K562 (cell line): Measurements from ENCODE around the gene CAMK2A. TPM values are rescaled to one million over a fixed set of nuclear protein-coding genes. Genes with fewer than 3 reads are reported as not detected.

Source experiments
- ATAC-seq: fragments of 200-7000 bp; cut with Tn5 transposase; 3 replicates; pipeline ENCODE4 v1.9.1; 2020; ENCODE audit warnings: moderate library complexity
- BruUV-seq: library from RNA; stranded (reverse); fragments of 400-500 nt; replicated peaks from 2 replicates; lab custom pipeline; 2021; lab: Mats Ljungman, UMichigan
- CTCF ChIA-PET: fragments of 300-600 bp; formaldehyde crosslinking; extraction: SDS; loops from one replicate; lab custom pipeline; 2021; ENCODE audit warnings: low intra/inter-chr PET ratio; lab: Yijun Ruan, JAX
- POLR2A ChIA-PET: fragments of 300-600, 350-650 bp; sonication (Branson Sonifier 250); formaldehyde crosslinking; extraction: SDS; loops from one replicate; lab custom pipeline; 2021; ENCODE audit warnings: antibody characterized with exemption, inconsistent platforms; lab: Yijun Ruan, JAX
- DNase-seq, 4 experiments: peaks; one replicate each; pipeline versions ENCODE4 v3.0.0 to v3.0.0-alpha.2; 2011 to 2018; ENCODE audit warnings: low spot score in 3 of 4, mixed read lengths in 3 of 4; ENCODE audit errors: extremely low read depth in 1 of 4
- FAIRE-seq: peaks from 2 replicates; lab custom pipeline; 2011; peaks lifted over from hg19 to GRCh38; lab: Jason Lieb, UNC
- H2AFZ ChIP-seq: 2 replicates; pipeline ENCODE4 v1.6.0; 2011; ENCODE audit warnings: low read depth, low read length, control low read depth, inconsistent platforms
- H3K27ac ChIP-seq: fragments of 200-600 bp; 3 replicates; pipeline ENCODE4 v1.8.0; 2011; ENCODE audit warnings: low read depth, mild to moderate bottlenecking, control low read depth, inconsistent platforms, low read length, moderate library complexity, mixed read lengths; ENCODE audit errors: extremely low read depth
- H3K27me3 ChIP-seq, 2 experiments: fragments of 300-600 bp in 1 of 2; 2 replicates in 1 of 2; 3 replicates in 1 of 2; pipeline versions ENCODE4 v1.6.0 to v1.8.0; 2011; ENCODE audit warnings: inconsistent platforms in 2 of 2, low read length in 2 of 2, mild to moderate bottlenecking in 1 of 2, mixed read lengths in 1 of 2, moderate library complexity in 1 of 2; ENCODE audit not compliant: control insufficient read depth in 2 of 2, insufficient read depth in 2 of 2
- H3K36me3 ChIP-seq: fragments of 300-600 bp; 3 replicates; pipeline ENCODE4 v1.8.0; 2011; ENCODE audit warnings: mild to moderate bottlenecking, low read length, inconsistent platforms; ENCODE audit not compliant: control insufficient read depth, insufficient read depth
- H3K4me1 ChIP-seq, 2 experiments: fragments of 200-600 bp in 1 of 2; replicated peaks in 1 of 2; 2 replicates in 1 of 2; 3 replicates in 1 of 2; pipeline versions ENCODE4 v1.5.1 to v1.8.0; 2011; ENCODE audit warnings: inconsistent platforms in 2 of 2, low read length in 2 of 2, mild to moderate bottlenecking in 1 of 2, mixed read lengths in 1 of 2, moderate library complexity in 1 of 2; ENCODE audit not compliant: control insufficient read depth in 2 of 2, insufficient read depth in 2 of 2
- H3K4me2 ChIP-seq: 2 replicates; pipeline ENCODE4 v1.6.1; 2011; ENCODE audit warnings: low read length, control low read depth, inconsistent platforms, mixed read lengths; ENCODE audit not compliant: insufficient read depth
- H3K4me3 ChIP-seq: fragments of 200-600 bp; sonication (generic), shearing (Covaris generic); 2 replicates; pipeline ENCODE4 v1.5.1; 2016; ENCODE audit warnings: control low read depth, inconsistent platforms
- H3K79me2 ChIP-seq: fragments of 200-600 bp; 3 replicates; pipeline ENCODE4 v1.8.0; 2011; ENCODE audit warnings: low read length, inconsistent platforms; ENCODE audit not compliant: control insufficient read depth, insufficient read depth
- H3K9ac ChIP-seq, 2 experiments: 2 replicates each; pipeline versions ENCODE4 v1.6.0 to v1.6.1; 2011; ENCODE audit warnings: low read depth in 2 of 2, low read length in 2 of 2, control low read depth in 1 of 2, inconsistent platforms in 1 of 2, mild to moderate bottlenecking in 1 of 2, mixed read lengths in 1 of 2; ENCODE audit not compliant: insufficient read depth in 1 of 2
- H3K9me1 ChIP-seq: one replicate; pipeline ENCODE4 v1.6.0; 2011; ENCODE audit warnings: inconsistent platforms, mild to moderate bottlenecking, low read length, moderate library complexity; ENCODE audit not compliant: control insufficient read depth, insufficient read depth
- H3K9me3 ChIP-seq: replicated peaks from 2 replicates; pipeline ENCODE4 v1.5.1; 2011; ENCODE audit warnings: low read depth, low read length, inconsistent platforms; ENCODE audit not compliant: control insufficient read depth, insufficient read depth
- H4K20me1 ChIP-seq: replicated peaks from 2 replicates; pipeline ENCODE4 v1.6.1; 2011; ENCODE audit warnings: low read length, inconsistent platforms, mixed read lengths; ENCODE audit not compliant: control insufficient read depth, insufficient read depth
- EP400 ChIP-seq: fragments of 450-650 bp; IDR thresholded peaks from 2 replicates; pipeline ENCODE4 v1.6.1; 2017; ENCODE audit warnings: antibody characterized with exemption, mild to moderate bottlenecking, moderate library complexity
- ESRRB ChIP-seq: fragments of 250-450 bp; sonication (Bioruptor Pico); IDR thresholded peaks from 2 replicates; pipeline ENCODE4 v1.5.0; 2020; ENCODE audit warnings: mild to moderate bottlenecking, moderate library complexity, borderline replicate concordance
- GATAD2A ChIP-seq: fragments of 450-650 bp; IDR thresholded peaks from 2 replicates; pipeline ENCODE4 v1.6.1; 2017
- HMGN3 ChIP-seq: IDR thresholded peaks from 2 replicates; pipeline ENCODE4 v1.6.1; 2011; ENCODE audit warnings: borderline replicate concordance, low read depth, mild to moderate bottlenecking, mixed read lengths, low read length; ENCODE audit not compliant: insufficient read length; ENCODE audit errors: extremely low read depth
- RBFOX2 ChIP-seq: fragments of 200-400 bp; formaldehyde crosslinking; IDR thresholded peaks from 2 replicates; pipeline ENCODE4 v1.6.1; 2017; ENCODE audit warnings: low read depth, mild to moderate bottlenecking, low read length, moderate library complexity
- RNF2 ChIP-seq: sonication (generic); IDR thresholded peaks from 2 replicates; pipeline ENCODE4 v1.6.1; 2016
- TEAD2 ChIP-seq: fragments of 450-650 bp; IDR thresholded peaks from 2 replicates; pipeline ENCODE4 v1.6.1; 2016; ENCODE audit warnings: missing genetic modification characterization, control low read depth, missing compliant biosample characterization
- XRCC5 ChIP-seq: fragments of 200-400 bp; formaldehyde crosslinking; IDR thresholded peaks from 2 replicates; pipeline ENCODE4 v1.6.1; 2017; ENCODE audit warnings: low read depth, mild to moderate bottlenecking, low read length
- ZFP36 ChIP-seq: fragments of 150-350 bp; IDR thresholded peaks from 2 replicates; pipeline ENCODE4 v1.6.1; 2018; ENCODE audit warnings: low read length, low read depth; ENCODE audit not compliant: partially characterized antibody
- ZNF79 ChIP-seq: fragments of 250-450 bp; sonication (Bioruptor Pico); IDR thresholded peaks from 2 replicates; pipeline ENCODE4 v1.4.0; 2020; ENCODE audit warnings: low read depth, mild to moderate bottlenecking, moderate library complexity
- WGBS: fragments of 100-300 bp; shearing (Covaris generic); methylation state at CpG from one replicate; pipeline ENCODE4 v1.1.6; 2016; ENCODE audit warnings: low coverage, mixed read lengths; ENCODE audit not compliant: insufficient coverage; ENCODE audit errors: missing lambda C conversion rate; 5-methylcytosine and 5-hydroxymethylcytosine counted together
- in situ Hi-C: fragments of 300-500 bp; cut with MboI; formaldehyde crosslinking; loops from 4 replicates; pipeline ENCODE4 v1.15.0; 2018; ENCODE audit warnings: inconsistent platforms, mixed read lengths
- intact Hi-C: fragments of 100-400 bp; cut with micrococcal nuclease; formaldehyde crosslinking; loops from 2 replicates; pipeline ENCODE4 v1.14.2; 2022
- polyA plus RNA-seq, 8 experiments: library from polyadenylated mRNA; depleted of rRNA in 4 of 8; stranded (reverse) in 5 of 8; unstranded in 3 of 8; fragments of >200 nt; fragmentation: Nextera tagmentation in 2 of 8; fragmentation: Illumina TruSeq in 1 of 8; extraction: Ambion mirVana in 2 of 8; extraction: Trizol in 1 of 8; gene quantifications; 2 replicates each; pipeline versions ENCODE4 v1.2.1 to v1.2.3, GENCODE V29; 2011 to 2014; ENCODE audit warnings: inconsistent platforms in 1 of 8, missing spikeins in 1 of 8
- total RNA-seq, 7 experiments: library from RNA; depleted of rRNA in 6 of 7; stranded (reverse); fragments of >200 nt in 6 of 7; fragmentation: Illumina TruSeq in 2 of 7; extraction: Trizol in 2 of 7; gene quantifications; 2 replicates each; pipeline versions ENCODE4 v1.2.1 to v1.2.3, GENCODE V29; 2011 to 2021; ENCODE audit warnings: low replicate concordance in 1 of 7
- TF ChIP-seq, protein P1 (sequence below): fragments of 250-450 bp; sonication (Bioruptor Pico); IDR thresholded peaks from 2 replicates; pipeline ENCODE4 v1.8.0; 2021; ENCODE audit warnings: moderate library complexity, mild to moderate bottlenecking, inconsistent platforms
- TF ChIP-seq, protein P2 (sequence below): sonication (generic); formaldehyde crosslinking; IDR thresholded peaks from 2 replicates; pipeline ENCODE4 v1.8.0; 2022; ENCODE audit warnings: missing genetic modification reagents, mild to moderate bottlenecking, moderate library complexity, borderline replicate concordance

The CAMK2A gene
- total and polyA plus RNA-seq, 9 of the 15 experiments (the other 6 are each of a cell fraction or from before 2014, with no cell fraction given) = 0.01 to 0.18 (median 0.04) TPM; not detected in 6

DNA sequence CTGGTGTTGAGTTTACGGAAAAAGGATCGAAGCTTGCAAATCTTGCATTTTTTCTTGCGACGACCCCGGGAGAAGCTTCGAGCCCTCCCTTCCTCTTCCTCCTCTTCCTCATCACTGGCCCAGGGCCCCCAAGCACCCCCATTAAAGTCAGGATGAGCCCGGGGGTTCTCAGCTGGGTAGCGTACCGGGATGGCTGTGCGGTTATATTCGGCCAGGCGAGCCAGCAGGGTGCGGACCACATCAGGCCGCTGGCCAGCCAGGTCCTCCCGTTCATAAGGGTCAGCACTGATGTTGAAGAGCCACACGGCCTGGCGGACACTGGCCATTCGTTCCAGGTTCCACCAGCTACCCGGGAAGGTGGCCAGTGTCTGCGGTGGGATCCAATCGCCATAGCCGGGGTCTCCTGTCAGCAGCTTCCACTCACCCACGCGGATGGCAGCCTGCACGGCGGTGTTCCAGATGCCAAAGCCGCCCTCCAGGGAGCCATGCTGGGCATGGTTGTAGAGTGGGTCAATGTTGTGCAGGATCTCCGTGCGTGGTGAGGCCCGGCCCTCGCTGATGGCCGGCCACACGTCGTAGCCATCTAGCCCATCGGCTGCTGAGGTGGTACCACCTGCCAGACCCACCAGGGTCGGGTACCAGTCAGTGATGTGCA, 7.8 kb upstream of the CAMK2A start:
- ChIA-PET POLR2A (interaction anchor here (0.6 to 2.3 kb wide), 2 partner anchors 13 to 17 kb away, joined by 3 to 7 read pairs; no protein-coding TSS in a partner anchor), CTCF (no interaction called here)

More for the DNA sequence above, 7.8 kb upstream of the CAMK2A start:
- Histone ChIP-seq H3K4me2 (no peak overlapping the region), H3K27me3 (peaks cover 0 to 30% of the 10 kb centered on the region in 2 experiments; a peak in 2 of 5 replicates), H3K4me1 (peaks cover 18 to 38% of the 10 kb centered on the region in 2 experiments; a peak in 4 of 5 replicates), H3K36me3 (no peaks in the 10 kb centered on the region), H3K9ac (no peak overlapping the region), H3K9me3 (no peaks in the 10 kb centered on the region), H2AFZ (no peak overlapping the region), H3K4me3 (no peak overlapping the region), H4K20me1 (no peaks in the 10 kb centered on the region), H3K9me1 (peaks cover 14% of the 10 kb centered on the region), H3K27ac (no peak overlapping the region), H3K79me2 (no peaks in the 10 kb centered on the region)
- in situ Hi-C loops = no loop called here
- ATAC-seq (no peak), DNase-seq (no peak), FAIRE-seq (no peak)
- WGBS = 47% methylated on average over 32 of the region's 36 CpGs
- TF ChIP-seq RBFOX2 (no peak), ZNF79 (CRISPR knock-in tag) (no peak), EP400 (no peak), ZFP36 (no peak), ESRRB (CRISPR knock-in tag) (no peak), XRCC5 (no peak), HMGN3 (no peak), TEAD2 (tag) (no peak), RNF2 (no peak), GATAD2A (no peak)
- TF ChIP-seq, protein P1, sequence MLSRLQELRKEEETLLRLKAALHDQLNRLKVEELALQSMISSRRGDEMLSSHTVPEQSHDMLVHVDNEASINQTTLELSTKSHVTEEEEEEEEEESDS (CRISPR knock-in tag) = no peak
- TF ChIP-seq, protein P2, sequence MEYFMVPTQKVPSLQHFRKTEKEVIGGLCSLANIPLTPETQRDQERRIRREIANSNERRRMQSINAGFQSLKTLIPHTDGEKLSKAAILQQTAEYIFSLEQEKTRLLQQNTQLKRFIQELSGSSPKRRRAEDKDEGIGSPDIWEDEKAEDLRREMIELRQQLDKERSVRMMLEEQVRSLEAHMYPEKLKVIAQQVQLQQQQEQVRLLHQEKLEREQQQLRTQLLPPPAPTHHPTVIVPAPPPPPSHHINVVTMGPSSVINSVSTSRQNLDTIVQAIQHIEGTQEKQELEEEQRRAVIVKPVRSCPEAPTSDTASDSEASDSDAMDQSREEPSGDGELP (CRISPR knock-in tag) = no peak
- no TSS peak for BruUV-seq
- intact Hi-C loops = no loop called here
